8988T (cell line): ENCODE data around the gene COMMD2.

Source experiments
- DNase-seq: peaks from one replicate; pipeline ENCODE4 v3.0.0; 2011

COMMD2 gene

DNA sequence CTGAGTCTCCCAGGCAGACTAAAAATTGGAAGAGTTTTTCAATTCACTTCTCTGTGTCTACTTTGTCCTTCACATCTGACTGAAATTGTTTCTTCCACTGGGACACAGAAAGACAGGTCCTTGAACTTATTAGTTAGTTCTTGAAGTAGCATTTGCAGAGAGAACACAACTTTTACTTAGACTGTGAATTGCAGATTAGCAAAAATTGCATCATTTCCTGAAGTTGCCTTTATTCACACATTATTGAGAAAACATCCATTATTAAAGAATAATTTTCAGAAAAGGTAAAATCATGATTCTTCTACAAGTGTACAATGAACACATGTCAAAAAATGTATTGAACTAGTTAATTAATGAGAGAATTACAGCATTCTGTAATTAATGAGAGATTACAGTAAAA is 1.4 kb upstream of the COMMD2 start:
- no peak for DNase-seq

DNA sequence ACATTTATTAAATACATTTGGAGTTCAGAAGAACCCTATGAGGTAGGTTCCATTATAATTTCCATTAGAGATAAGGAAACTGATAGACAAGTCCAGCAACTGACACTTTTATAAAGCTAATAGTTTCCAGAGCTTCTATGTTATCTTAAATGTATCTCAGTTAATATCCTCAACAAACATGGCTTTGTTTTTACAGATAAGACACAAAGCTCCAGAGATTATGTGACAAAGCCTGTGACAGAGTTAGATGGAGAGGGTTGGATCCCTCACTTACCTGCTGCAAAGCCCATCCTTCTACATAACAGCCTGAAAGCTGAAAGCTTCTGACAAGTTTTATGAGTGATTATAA is 473 bp upstream of the COMMD2 start:
- DNase-seq: no peak

DNA sequence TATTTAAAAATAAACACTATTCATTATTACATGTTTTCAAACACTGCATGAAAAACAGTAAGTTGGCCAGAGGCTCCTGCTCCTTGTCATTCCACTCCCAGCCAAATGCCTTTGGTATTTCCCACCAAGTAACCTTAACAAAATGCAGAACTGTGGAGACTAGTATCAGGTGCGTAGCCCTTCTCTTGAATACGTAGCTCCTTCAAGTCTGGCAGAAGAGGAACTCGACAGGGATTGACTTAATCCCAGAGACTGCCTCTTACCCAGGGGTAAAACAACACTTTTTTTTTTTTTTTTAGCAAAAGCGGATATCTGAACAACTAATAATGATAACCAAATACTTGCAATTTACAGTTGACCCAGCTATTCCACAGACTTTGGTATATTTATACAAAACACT is 738 bp downstream of the COMMD2 start:
- no peak for DNase-seq

DNA sequence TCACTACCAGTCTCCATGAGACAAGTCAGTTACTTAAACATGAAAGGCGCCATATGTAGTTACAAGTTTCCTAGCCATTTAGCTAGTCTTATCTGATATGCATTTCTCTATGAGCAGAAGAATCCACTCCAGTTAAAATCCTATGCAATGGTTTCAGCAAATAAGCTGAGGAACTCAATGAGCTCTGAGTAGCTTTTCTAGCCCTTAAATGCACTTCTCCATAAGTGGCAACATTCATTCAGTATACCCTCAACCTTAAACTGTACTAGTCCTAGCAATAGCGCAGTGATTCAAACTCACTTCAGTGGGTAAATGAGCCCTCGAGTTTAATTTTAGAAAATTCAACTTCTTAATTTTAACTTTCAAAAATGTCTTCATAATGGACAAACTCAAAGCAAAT is 7.7 kb downstream of the COMMD2 start:
- no peak for DNase-seq

DNA sequence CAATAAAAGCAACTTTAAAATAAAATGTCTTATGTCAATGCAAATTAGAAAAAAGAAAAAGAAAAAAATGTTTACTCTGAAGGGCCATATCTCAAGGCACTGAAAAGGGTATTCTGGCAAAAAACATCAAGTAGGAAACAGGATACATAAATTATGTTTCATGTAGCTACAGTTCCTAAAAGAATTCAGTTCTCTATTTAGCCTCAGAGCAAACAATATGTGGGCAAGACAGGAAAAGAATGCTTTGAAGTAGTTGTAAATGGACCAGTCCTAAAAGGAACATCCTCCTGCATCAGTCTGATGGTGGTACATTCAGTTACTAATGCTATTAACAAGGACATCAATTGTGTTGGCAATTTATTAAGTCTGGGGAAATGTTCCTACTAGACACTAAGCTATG is 8.1 kb downstream of the COMMD2 start:
- no peak for DNase-seq

DNA sequence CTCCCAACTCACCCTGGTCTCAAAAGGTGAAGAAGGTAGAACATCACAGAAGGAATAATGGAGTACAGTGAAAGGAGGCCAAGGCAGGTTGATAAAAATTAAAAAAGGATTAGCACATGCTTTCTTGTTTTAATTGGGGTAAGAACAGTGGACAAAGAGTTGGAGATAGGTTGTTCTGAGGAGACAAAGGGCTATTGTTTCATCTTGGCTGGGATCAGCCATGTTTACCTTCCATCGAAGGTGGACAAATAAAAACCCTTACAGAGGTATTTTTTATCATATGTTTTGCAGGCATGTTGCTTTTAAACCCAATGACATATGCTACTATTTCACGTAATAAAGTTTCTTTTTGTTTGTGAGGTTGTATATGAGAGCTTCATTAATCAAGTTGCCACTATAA is 12.9 kb downstream of the COMMD2 start:
- DNase-seq: no peak

DNA sequence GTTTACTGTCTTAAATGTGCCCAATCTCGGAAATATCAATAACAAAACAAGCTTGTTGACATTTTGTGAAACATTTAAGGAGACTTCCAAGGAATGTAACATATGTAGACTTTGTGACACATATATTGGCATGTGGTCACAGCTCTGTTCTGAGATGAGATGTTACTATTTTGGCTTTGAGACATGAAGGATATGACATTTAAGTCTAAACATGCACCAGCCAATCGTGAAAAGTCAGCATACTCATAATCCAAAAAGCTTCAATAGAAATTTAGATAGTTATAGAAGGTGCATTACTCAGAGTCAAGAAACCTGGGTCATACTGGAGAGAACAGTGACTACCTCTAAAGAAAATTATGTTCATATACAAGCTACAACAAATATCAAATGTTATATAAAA is 13.4 kb downstream of the COMMD2 start:
- DNase-seq: no peak

DNA sequence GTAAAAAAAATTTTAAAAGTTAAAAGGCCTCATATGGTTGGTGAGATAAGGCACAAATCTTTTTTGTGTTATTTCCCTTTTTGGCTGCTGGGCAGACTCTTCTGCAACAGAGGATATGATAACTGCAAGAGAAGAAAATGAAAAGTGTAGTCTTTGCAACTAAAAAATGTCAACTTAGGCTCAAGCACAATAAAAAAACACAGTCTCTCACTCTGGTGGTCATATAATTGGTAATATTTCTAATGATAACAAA is 15.4 kb downstream of the COMMD2 start:
- no peak for DNase-seq

DNA sequence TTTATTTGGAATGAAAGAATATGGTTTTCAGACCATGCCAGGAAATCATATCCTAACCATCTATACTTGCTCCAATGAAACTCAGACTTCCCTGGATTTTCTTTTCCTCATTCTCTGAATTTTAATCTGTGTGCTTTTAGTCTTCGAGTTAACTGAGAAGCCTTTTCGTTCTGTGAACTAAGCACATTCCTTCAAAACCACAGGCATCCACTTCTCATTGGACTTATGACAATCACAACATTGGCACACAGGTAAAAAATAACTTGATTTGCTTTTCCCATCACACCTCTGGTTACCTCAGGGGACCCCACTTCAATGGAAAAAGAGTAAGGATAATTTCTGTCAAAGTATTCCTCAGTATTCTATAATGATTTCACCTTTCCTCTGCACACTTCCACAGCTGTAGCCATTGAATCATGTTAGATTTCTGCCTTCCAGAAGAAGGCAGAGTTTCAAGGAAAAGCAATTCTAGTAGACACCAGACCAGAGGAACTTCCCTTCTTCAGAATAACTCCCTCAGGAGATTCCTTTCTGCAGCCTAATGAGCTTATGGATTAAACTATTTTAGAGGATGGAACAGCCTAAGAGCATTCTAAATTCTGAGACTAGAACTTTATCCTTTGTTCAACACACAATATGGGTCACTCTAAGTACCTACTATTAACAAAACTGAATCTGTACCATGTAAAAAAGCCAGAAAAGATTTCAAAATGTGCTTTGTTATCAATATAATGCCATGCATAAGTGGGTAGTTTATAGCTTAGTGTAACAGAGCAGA is 15.9 kb downstream of the COMMD2 start:
- DNase-seq: no peak

DNA sequence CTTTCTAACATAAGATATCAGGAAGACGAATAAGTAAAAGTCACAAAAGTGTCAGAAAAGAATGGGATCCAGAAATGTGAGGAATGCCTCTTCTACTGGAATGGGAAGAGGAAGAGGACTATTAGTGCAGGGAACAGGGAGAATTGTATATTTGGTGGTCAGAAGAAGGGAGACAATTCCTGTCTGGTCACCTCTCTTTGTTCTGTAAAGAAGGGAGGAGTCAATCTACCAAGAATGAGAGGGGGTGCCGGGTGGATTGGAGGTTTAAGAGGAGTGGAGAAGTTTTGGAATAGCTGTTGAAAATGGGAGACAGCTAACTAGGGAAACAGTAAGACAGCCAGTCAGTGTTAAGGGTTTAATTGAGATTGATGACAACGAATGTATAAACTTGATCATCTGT is 20.1 kb downstream of the COMMD2 start:
- no peak for DNase-seq

DNA sequence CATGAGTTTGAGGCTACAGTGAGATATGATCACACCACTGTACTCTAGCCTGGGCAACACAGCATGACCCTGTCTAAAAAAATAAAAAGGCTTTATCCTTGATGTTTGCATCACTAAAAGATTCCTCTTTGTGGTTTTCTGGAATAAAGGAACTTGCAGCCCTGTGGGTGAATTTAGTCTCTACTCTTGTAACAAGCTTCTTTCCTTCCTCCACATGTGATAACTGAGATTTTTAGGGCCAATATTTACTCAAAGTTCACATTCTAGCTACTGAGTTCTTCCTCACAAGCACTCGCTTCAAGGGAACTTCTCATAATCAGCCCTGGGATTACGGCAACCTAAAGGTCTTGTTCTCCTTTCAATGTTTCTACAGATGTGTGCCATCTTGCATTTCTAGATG is 24.6 kb downstream of the COMMD2 start:
- DNase-seq: no peak

DNA sequence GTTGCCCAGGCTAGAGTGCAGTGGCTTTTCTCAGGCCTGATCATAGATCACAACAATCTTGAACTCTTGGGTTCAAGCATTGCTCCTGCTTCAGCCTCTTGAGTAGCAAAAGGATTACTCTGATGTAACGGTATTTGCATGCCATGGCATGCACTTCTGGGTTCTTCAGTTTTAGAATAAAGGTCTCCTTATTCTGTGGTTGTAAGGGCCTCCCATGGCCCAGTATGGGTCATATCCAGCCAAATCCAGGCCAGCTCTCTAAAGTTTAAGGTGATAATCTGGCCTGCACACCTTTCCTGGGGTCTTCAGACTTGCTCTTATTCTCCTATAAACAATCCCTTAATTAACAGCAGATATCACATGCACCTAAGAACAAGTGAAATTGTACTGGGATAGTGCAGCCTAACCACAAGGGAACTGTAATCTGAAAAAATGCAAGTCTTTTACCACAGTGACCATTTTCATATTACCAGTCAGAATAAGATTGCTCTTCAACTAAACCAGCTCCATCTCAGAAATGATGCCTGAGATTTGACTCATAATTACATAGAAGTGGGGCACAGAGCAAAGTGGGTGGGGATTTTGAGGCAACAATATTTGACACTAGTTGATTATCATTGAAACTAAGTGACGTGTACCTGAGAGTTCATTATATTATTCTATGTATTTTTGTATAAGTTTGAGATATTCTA is 25.4 kb downstream of the COMMD2 start:
- DNase-seq: no peak

DNA sequence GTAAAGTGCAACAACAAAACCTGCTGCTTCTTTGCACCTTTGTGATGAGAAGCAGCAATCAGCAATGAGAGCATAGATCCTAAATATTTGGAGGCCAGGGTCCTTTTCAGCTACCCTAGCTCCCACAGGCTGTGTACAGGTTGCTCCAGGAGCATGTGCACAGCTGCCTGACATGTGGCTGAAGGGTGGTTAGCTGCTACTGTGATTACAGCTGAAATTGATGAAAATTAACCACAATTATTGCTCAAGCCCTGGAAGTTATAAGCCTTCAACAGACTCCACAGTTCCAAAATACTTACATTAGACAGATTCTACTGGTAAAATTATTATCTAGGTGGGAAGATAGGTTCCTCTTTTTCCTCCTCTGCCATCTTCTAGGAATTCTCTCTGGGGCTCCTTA is 28.5 kb downstream of the COMMD2 start:
- DNase-seq: no peak

DNA sequence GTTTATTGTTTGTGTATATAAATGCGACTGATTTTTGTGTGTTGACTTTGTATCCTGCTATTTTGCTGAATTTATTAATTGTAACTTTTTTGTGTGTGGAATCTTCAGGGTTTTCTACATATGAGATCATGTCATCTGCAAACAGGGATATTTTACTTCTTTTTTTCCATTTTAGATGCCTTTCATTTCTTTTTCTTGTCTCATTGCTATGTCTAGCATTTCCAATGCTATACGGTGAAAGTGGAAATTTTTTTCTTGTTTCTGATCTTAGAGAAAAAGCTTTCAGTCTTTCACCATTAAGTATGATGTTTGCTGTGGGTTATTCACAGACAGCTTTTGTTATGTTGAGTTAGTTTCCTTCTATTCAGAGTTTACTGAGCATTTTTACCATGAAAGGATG is 31.4 kb downstream of the COMMD2 start:
- no peak for DNase-seq

DNA sequence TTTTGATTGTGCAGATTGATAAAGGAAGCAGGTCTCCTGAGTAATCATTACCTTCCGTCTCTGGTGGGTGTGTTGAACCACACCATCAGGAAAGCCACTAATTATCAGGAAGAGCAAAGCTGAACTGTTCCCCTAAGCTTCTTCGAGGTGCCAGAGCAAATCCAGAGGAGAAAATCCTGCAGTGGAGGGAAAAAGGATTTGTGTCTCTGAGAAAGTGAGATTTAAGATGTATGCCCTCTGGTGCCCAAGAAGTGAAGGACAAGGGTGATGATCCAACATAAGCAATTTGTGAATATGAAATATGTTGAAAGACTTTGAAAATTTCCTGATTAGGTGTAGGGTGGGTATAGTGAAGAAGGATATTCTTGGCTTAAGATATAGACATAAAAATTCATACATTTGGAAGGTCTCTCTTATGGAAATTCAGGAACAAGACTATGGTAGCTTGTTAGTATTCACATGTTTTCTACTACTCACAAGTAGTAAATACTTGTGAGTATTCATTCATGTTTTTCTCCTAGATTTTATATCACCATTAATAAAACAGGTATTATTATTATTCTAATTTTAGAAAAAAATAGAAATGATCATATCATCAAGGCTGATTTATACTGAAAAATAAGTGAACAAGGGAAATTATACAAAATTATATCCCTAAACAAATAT is 34.8 kb downstream of the COMMD2 start:
- no peak for DNase-seq

DNA sequence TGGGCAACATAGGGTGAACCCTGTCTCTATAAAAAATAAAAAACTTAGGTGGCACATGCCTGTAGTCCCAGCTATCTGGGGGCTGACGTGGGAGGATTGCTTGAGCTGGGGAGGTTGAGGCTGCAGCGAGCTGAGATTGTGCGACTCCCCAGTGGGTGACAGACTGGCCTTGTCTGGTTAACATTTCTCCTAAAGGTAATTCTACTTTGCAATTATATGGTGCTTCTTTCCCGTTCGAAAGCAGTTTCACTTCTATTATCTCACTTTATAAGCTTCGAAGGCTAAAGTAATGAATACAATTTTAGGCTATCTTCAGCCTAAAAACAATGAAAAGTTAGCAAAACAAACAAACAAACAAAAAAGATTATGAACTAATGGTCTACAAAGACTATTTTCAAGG is 35.3 kb downstream of the COMMD2 start:
- no peak for DNase-seq

DNA sequence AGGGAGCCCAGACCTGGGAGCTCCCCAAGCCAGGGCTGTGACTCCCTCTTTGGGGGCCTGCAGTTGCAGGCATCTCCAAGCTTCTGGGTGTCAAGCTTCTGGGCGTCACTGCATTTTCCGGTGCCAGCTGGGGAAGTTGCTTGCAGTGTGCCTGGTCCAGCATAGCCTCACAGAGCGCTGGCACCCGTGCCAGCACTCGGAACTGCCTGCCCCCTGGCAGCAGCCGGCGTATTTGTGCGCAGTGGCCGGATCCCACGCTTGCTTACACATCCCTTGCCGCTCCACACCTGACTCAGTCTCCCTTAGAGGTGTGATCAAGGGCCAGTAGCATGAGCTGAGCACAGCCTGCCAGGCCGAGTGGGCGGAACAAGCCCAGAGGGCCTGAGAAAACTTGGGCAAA is 37.0 kb downstream of the COMMD2 start:
- no peak for DNase-seq

DNA sequence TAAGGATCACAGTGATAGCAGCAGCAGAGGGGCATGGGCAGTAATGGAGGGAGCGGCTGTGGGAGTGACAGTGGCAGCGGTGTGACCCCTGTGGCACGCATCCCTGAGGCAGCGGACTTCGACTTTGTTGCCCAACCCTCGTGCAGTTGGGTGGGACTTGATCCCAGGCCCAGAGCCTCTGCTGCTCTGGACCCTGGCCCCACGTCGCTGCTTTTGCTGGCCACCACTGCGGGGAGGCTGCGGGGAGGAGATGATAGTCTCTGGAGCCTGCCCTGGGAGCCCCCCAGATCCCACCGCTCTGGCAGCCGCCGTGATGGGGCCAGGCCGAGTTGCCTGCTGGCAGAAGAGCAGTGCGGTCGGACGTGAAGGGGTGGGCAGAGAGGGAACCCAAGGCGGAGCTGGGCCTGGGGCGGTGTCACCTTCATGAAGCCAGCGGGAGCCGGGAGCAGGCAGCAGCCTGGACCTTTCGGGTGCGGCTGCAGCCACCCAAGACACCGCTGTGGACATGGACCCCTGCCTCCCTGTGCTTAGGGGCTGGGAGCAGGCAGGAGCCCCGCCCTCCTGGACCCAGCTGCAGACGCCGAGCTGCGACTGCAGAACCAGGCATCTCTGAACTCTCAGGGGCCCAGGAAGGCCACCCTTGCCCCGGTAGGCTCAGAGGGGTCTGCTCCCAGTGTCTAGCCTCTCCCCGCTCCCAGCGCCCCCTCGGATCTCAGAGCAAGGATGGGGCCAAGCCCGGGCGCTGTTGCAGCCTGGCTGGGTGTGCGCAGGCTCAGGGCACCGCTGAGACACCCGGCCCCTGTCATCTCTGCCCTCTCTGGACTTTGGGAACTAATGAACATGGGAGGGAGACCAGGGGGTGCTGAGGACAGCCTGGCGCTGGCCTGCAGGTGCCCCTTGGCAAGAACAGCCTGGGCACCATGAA is 38.3 kb downstream of the COMMD2 start:
- no peak for DNase-seq

DNA sequence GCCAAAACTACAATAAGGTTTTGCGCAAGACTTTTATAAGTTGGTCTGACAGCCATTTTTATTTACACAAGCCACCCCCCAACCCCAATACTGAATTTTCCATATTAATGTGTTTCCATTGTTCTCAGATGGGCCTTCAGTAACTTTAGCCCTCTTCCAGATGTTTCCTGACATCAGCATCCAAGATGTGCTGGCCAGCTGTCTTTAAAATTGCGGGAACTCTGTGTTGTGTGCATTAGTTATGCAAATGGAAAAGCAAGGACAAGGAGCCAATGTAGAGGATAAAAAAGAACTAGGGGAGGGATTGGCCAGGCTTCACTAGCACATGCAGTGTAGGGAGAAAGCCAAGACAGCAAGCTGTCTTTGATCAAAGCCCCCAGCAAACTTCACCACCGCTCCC is 45.4 kb downstream of the COMMD2 start:
- no peak for DNase-seq

DNA sequence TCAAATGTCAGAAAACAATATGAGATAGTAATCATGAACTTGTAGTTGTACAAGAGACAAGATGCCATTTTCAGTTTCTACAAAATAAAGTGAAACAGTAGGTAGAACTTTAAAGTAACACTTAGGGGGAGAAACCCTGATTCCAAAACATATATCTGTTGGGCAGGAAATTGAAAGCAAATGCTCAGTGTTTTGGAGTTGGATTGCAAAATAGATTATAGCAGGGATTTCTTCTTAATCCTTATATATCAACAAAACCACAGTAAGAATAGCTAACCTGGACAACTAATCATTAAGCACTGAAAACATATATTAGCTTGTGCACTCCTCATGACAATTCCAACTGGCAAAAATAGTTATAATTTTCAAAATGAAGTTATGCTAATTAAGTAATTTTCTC is 46.9 kb downstream of the COMMD2 start:
- DNase-seq: no peak

DNA sequence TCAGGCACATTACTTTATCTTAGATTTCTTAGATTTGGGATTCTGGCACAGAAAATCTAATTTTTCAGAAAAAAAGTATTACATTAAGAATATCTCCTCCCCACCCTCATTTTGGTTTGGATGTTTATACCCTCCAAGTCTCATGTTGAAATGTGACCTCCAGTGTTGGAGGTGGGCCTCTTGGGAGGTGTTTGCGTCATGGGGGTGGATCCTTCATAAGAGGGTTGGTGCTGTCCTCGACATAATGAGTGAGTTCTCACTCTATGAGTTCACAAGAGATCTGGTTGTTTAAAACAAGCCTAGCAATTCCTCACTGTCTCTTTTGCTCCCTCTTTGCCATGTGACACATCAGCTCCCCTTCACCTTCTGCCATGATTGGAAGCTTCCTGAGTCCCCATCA is 48.8 kb downstream of the COMMD2 start:
- DNase-seq: no peak

DNA sequence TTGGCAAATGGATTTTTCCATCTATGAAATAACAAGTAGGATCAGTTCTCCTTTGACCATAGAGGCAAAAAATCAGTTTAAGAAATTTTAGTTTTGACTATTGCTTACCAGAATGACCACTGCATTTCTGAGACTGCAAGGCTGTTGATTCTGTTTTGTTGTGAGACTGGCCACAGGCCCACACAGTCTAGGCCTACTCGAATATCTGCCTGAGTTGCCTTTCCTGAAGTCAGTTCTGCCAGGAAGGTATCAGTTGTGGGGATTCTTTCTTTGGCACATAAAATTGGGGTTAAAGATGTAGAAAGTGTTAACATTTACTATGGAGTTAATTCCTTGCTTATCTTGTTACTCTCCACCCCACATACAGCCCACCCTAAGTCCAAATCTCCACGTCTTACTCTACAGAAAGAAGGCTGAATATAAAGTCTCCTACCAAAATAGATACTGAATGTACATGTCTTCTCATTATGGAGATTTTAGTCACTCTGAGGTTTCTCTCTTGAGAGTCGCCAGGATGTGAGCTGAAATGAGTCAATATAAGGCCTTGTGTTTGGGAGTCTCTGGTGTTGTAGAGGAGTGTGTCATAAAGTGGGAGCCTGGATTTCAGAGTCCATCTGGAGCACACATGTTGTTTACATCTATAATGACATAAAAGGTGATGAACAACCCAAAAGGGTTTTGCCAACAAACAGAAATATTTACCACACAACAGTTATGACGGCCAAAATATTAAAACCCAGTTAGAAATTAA is 49.4 kb downstream of the COMMD2 start:
- no peak for DNase-seq

DNA sequence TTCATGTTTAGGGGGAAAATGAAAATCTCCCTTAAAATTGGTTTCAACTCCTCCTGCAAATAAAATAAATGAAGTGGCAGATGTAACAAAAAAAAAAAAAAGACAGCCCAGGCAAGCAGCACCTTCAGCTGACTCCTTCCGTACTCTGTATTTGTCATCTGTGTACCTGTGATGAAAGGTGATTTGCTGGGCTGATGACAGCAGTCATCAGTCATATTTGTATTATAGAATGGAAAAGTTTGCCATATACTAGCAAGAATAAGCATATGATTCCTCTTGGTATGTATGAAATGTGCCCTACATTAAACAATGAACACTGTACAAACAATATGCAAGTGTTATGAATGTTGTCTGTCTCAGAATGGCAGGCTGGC is 50.3 kb downstream of the COMMD2 start:
- DNase-seq: no peak
